SK-N-SH (cell line): ENCODE results near the gene TAOK1. TPM values are rescaled to one million over a fixed set of nuclear protein-coding genes. Genes with fewer than 3 reads are reported as not detected.
A peak's percentile ranks its signal among the peaks of the same experiment; 100 is the strongest.

Experiments
- CTCF ChIA-PET: fragments of 300-600, 350-600 bp; formaldehyde crosslinking; extraction: SDS; loops from one replicate; lab custom pipeline; 2021; lab: Yijun Ruan, JAX
- POLR2A ChIA-PET: fragments of 350-600 bp; sonication (Branson Sonifier 250); formaldehyde crosslinking; extraction: SDS; loops from one replicate; lab custom pipeline; 2020; ENCODE audit warnings: antibody characterized with exemption, inconsistent platforms; lab: Yijun Ruan, JAX
- DNase-seq: peaks from one replicate; pipeline ENCODE4 v3.0.0; 2012
- H2AFZ ChIP-seq: fragments of 200-600 bp; sonication (generic); 2 replicates; pipeline ENCODE4 v1.8.1; 2016; ENCODE audit warnings: antibody characterized with exemption, mild to moderate bottlenecking, low read depth
- H3F3A ChIP-seq: fragments of 200-600 bp; sonication (generic); replicated peaks from 2 replicates; pipeline ENCODE3; 2016; ENCODE audit warnings: antibody characterized with exemption, mild to moderate bottlenecking; ENCODE audit not compliant: insufficient read depth
- H3K27ac ChIP-seq, 2 experiments: fragments of 200-500 bp in 1 of 2; fragments of 200-600 bp in 1 of 2; sonication (Bioruptor generic) in 1 of 2; sonication (generic), shearing (Covaris generic) in 1 of 2; 2 replicates each; pipeline versions ENCODE4 v1.5.1 to v1.6.1; 2014 to 2016; ENCODE audit warnings: low read depth in 2 of 2, inconsistent platforms in 1 of 2, low read length in 1 of 2, mild to moderate bottlenecking in 1 of 2, mixed read lengths in 1 of 2
- H3K27me3 ChIP-seq: fragments of 200-600 bp; sonication (generic), shearing (Covaris generic); 2 replicates; pipeline ENCODE4 v1.6.1; 2016; ENCODE audit warnings: mixed run types; ENCODE audit not compliant: insufficient read depth
- H3K36me3 ChIP-seq, 2 experiments: fragments of 200-500 bp in 1 of 2; fragments of 200-600 bp in 1 of 2; sonication (Bioruptor generic) in 1 of 2; sonication (generic) in 1 of 2; replicated peaks in 1 of 2; 2 replicates each; pipeline versions ENCODE3 to v1.5.1; 2014 to 2016; ENCODE audit warnings: low read length in 1 of 2, mild to moderate bottlenecking in 1 of 2; ENCODE audit not compliant: insufficient read depth in 2 of 2, control insufficient read depth in 1 of 2
- H3K4me1 ChIP-seq, 2 experiments: fragments of 200-500 bp in 1 of 2; fragments of 200-600 bp in 1 of 2; sonication (Bioruptor generic) in 1 of 2; sonication (generic), shearing (Covaris generic) in 1 of 2; 2 replicates each; pipeline versions ENCODE4 v1.5.1 to v1.6.1; 2014 to 2016; ENCODE audit warnings: low read depth in 1 of 2, low read length in 1 of 2, mixed run types in 1 of 2; ENCODE audit not compliant: insufficient read depth in 2 of 2, control insufficient read depth in 1 of 2
- H3K4me2 ChIP-seq: fragments of 200-600 bp; sonication (generic), shearing (Covaris generic); 2 replicates; pipeline ENCODE4 v1.6.1; 2017; ENCODE audit warnings: mixed run types
- H3K4me3 ChIP-seq, 2 experiments: fragments of 200-500 bp in 1 of 2; fragments of 200-600 bp in 1 of 2; sonication (Bioruptor generic) in 1 of 2; sonication (generic), shearing (Covaris generic) in 1 of 2; 2 replicates each; pipeline versions ENCODE4 v1.5.1 to v1.8.1; 2014 to 2016; ENCODE audit warnings: low read depth in 2 of 2, inconsistent platforms in 1 of 2, low read length in 1 of 2, mild to moderate bottlenecking in 1 of 2, mixed read lengths in 1 of 2, moderate library complexity in 1 of 2
- H3K79me2 ChIP-seq: fragments of 200-600 bp; sonication (generic); 2 replicates; pipeline ENCODE4 v1.8.1; 2017; ENCODE audit warnings: mild to moderate bottlenecking; ENCODE audit not compliant: insufficient read depth
- H3K9ac ChIP-seq: fragments of 200-600 bp; sonication (generic); 2 replicates; pipeline ENCODE4 v1.6.1; 2017; ENCODE audit warnings: mixed run types
- H3K9me2 ChIP-seq: fragments of 200-600 bp; sonication (generic); 2 replicates; pipeline ENCODE4 v1.6.1; 2017; ENCODE audit warnings: mixed run types
- H3K9me3 ChIP-seq: fragments of 200-600 bp; sonication (generic); 2 replicates; pipeline ENCODE4 v1.6.1; 2017; ENCODE audit warnings: mixed run types, mild to moderate bottlenecking, moderate library complexity
- H4K20me1 ChIP-seq: fragments of 200-600 bp; sonication (generic); 2 replicates; pipeline ENCODE4 v1.6.1; 2017; ENCODE audit warnings: mild to moderate bottlenecking, mixed run types; ENCODE audit not compliant: insufficient read depth
- CHD2 ChIP-seq: fragments of 150-350 bp; IDR thresholded peaks from 2 replicates; pipeline ENCODE4 v1.6.1; 2018; ENCODE audit warnings: low read length; ENCODE audit not compliant: partially characterized antibody
- ELF1 ChIP-seq: IDR thresholded peaks from 2 replicates; pipeline ENCODE4 v1.4.0; 2012
- EZH2phosphoT487 ChIP-seq: fragments of 200-600 bp; sonication (generic); IDR thresholded peaks from 2 replicates; pipeline ENCODE4 v1.6.1; 2017; ENCODE audit warnings: low read depth, mixed run types, mild to moderate bottlenecking, antibody characterized with exemption, moderate library complexity, borderline replicate concordance
- FOSL2 ChIP-seq: IDR thresholded peaks from 2 replicates; pipeline ENCODE4 v1.4.0; 2012; ENCODE audit warnings: low read depth, mild to moderate bottlenecking, moderate library complexity, borderline replicate concordance
- FOXM1 ChIP-seq: IDR thresholded peaks from 2 replicates; pipeline ENCODE4 v1.4.0; 2012; ENCODE audit warnings: low read depth, mild to moderate bottlenecking
- GABPA ChIP-seq: IDR thresholded peaks from 2 replicates; pipeline ENCODE4 v1.4.0; 2012; ENCODE audit warnings: low read depth, mild to moderate bottlenecking
- GATA2 ChIP-seq: sonication (generic); formaldehyde crosslinking; IDR thresholded peaks from 2 replicates; pipeline ENCODE4 v1.5.0; 2020; ENCODE audit warnings: mild to moderate bottlenecking, missing genetic modification reagents
- JUND ChIP-seq: IDR thresholded peaks from 2 replicates; pipeline ENCODE4 v1.4.0; 2012
- MEF2A ChIP-seq: IDR thresholded peaks from 2 replicates; pipeline ENCODE4 v1.4.0; 2012; ENCODE audit warnings: low read depth, borderline replicate concordance
- MXI1 ChIP-seq: IDR thresholded peaks from 2 replicates; pipeline ENCODE4 v1.6.1; 2012; ENCODE audit warnings: mild to moderate bottlenecking, low read depth, low read length, improper control_type of control experiment
- NFIC ChIP-seq: IDR thresholded peaks from 2 replicates; pipeline ENCODE4 v1.4.0; 2012; ENCODE audit warnings: borderline replicate concordance
- NRF1 ChIP-seq: IDR thresholded peaks from 2 replicates; pipeline ENCODE4 v1.6.1; 2012; ENCODE audit warnings: low read depth, mild to moderate bottlenecking, low read length
- PBX3 ChIP-seq: IDR thresholded peaks from 2 replicates; pipeline ENCODE4; 2012
- POLR2AphosphoS5 ChIP-seq: IDR thresholded peaks from 2 replicates; pipeline ENCODE4 v1.6.1; 2012; ENCODE audit warnings: low read depth, low read length
- RAD21 ChIP-seq: IDR thresholded peaks from 2 replicates; pipeline ENCODE4 v1.6.1; 2012; ENCODE audit warnings: mild to moderate bottlenecking, low read length
- RCOR1 ChIP-seq: fragments of 150-350 bp; IDR thresholded peaks from 2 replicates; pipeline ENCODE4 v1.6.1; 2017; ENCODE audit warnings: antibody characterized with exemption, low read length
- RFX5 ChIP-seq: IDR thresholded peaks from 2 replicates; pipeline ENCODE4 v1.6.1; 2012; ENCODE audit warnings: mild to moderate bottlenecking, improper control_type of control experiment, low read length
- RXRA ChIP-seq: IDR thresholded peaks from 2 replicates; pipeline ENCODE4 v1.4.0; 2012; ENCODE audit warnings: low read depth, mild to moderate bottlenecking, borderline replicate concordance
- SIN3A ChIP-seq: IDR thresholded peaks from 2 replicates; pipeline ENCODE4 v1.6.1; 2012; ENCODE audit warnings: low read depth, mild to moderate bottlenecking, low read length, moderate library complexity, borderline replicate concordance
- SMC3 ChIP-seq: IDR thresholded peaks from 2 replicates; pipeline ENCODE4 v1.6.1; 2012; ENCODE audit warnings: low read depth, low read length, improper control_type of control experiment
- TAF1 ChIP-seq: IDR thresholded peaks from 2 replicates; pipeline ENCODE4 v1.6.1; 2012; ENCODE audit warnings: low read depth, mild to moderate bottlenecking, low read length, moderate library complexity, borderline replicate concordance
- TCF12 ChIP-seq: IDR thresholded peaks from 2 replicates; pipeline ENCODE4 v1.4.0; 2012
- TEAD4 ChIP-seq: IDR thresholded peaks from 2 replicates; pipeline ENCODE4 v1.4.0; 2012; ENCODE audit warnings: mild to moderate bottlenecking, borderline replicate concordance; ENCODE audit not compliant: insufficient read depth
- USF1 ChIP-seq: IDR thresholded peaks from 2 replicates; pipeline ENCODE4 v1.4.0; 2012; ENCODE audit warnings: low read depth, borderline replicate concordance
- YY1 ChIP-seq: IDR thresholded peaks from 2 replicates; pipeline ENCODE4 v1.4.0; 2012; ENCODE audit warnings: low read depth, mild to moderate bottlenecking
- ZBTB33 ChIP-seq: IDR thresholded peaks from 2 replicates; pipeline ENCODE4 v1.4.0; 2012; ENCODE audit warnings: low read depth, borderline replicate concordance
- WGBS: methylation state at CpG from one replicate; pipeline ENCODE4 v1.1.6; 2017; ENCODE audit warnings: low lambda C conversion rate; 5-methylcytosine and 5-hydroxymethylcytosine counted together
- polyA plus RNA-seq, 3 experiments: library from polyadenylated mRNA; depleted of rRNA; stranded (reverse); fragments of >200 nt; gene quantifications; 2 replicates each; pipeline ENCODE4 v1.2.3, GENCODE V29; 2012
- TF ChIP-seq, protein P1 (sequence below): fragments of 150-350 bp; IDR thresholded peaks from 2 replicates; pipeline ENCODE4 v1.6.1; 2017; ENCODE audit warnings: antibody characterized with exemption, low read length, low read depth, borderline replicate concordance
- TF ChIP-seq, protein P2 (sequence below): fragments of 200-600 bp; sonication (generic); IDR thresholded peaks from 2 replicates; pipeline ENCODE4 v1.6.1; 2017; ENCODE audit warnings: antibody characterized with exemption, mild to moderate bottlenecking, moderate library complexity
- TF ChIP-seq, protein P3 (sequence below): IDR thresholded peaks from 2 replicates; pipeline ENCODE4 v1.4.0; 2012; ENCODE audit warnings: low read depth

Gene TAOK1
- polyA plus RNA-seq, 1 of the 3 experiments (the other 2 are of a cell fraction) = 5.9 TPM

DNA sequence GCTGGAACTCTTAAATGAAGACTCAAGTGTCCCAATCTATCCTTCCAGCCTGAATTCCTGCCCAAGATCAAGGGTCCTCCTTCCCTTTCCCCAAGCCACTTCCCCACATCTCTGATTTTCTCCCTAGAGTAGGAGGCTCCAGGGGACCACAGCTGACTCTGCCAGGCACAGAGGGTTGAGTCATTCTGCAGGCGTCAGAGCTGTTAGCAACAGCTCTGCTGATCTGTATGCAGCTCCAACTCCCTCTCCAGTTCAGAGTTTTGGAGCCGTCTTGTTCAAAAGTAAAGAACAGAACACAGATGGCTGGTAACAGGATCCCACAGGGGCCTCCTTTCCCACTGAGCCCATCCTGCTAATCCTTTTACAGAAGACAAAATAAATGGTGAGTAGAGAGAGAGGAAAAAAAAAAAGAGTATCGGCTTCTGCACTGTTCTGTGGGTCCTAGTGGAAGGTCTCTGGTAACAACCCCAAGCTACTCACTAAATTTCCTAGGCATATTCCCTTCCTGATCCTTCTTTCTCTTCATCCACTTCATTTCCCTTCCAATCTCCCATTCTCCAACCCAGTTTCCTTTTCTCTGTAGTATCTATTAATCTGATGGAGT, 13.4 kb upstream of the TAOK1 start:
- H3K9me3 ChIP-seq = no peaks in the 10 kb centered on the region
- WGBS = 29% methylated on average over 3 of the region's 3 CpGs
- H3K4me2 ChIP-seq = peak overlapping the region; percentile 51; the same call in 1 of the 2 replicates
- no peaks in the 10 kb centered on the region for H3K79me2 ChIP-seq
- H3K36me3 ChIP-seq = no peaks in the 10 kb centered on the region
- H2AFZ ChIP-seq = peak overlapping the region; percentile 89
- H3K27ac ChIP-seq = peak overlapping the region in 1 of 2 experiments; percentile 73; a peak in 2 of 4 replicates
- H4K20me1 ChIP-seq = no peaks in the 10 kb centered on the region
- H3K4me3 ChIP-seq = peak overlapping the region in 1 of 2 experiments; percentile 17; a peak in 2 of 4 replicates
- no peaks in the 10 kb centered on the region for H3K9me2 ChIP-seq
- no peaks in the 10 kb centered on the region for H3K27me3 ChIP-seq
- peaks cover 0 to 23% of the 10 kb centered on the region in 2 experiments; a peak in 2 of 4 replicates for H3K4me1 ChIP-seq
- POLR2A ChIA-PET = interaction anchor here (1.1 kb wide), 1 partner anchor 13 kb away, joined by 5 read pairs; the partner anchor contains the start of gene TAOK1
- CTCF ChIA-PET = interaction anchor here (1.0 to 3.5 kb wide), 6 partner anchors 9 to 214 kb away, joined by 3 to 10 read pairs (median 5); no protein-coding TSS in a partner anchor
- peak overlapping the region; percentile 41; the same call in 1 of the 2 replicates for H3K9ac ChIP-seq
- H3F3A ChIP-seq = peaks cover 7% of the 10 kb centered on the region
- DNase-seq = no peak
- TF ChIP-seq RCOR1 (no peak), SMC3 (no peak), EZH2phosphoT487 (no peak), CHD2 (no peak), TAF1 (peak; percentile 26; the same call in 1 of the 2 replicates), MXI1 (no peak), RFX5 (no peak), GATA2 (no peak), NFIC (no peak), ELF1 (no peak), RAD21 (no peak), JUND (peak; percentile 65), RXRA (no peak), NRF1 (no peak), FOSL2 (peak; percentile 78), USF1 (no peak), SIN3A (no peak), YY1 (no peak), FOXM1 (no peak), PBX3 (no peak), TEAD4 (no peak), POLR2AphosphoS5 (no peak), TCF12 (peak; percentile 14; the same call in 1 of the 2 replicates), ZBTB33 (no peak), GABPA (no peak), MEF2A (no peak)
- TF ChIP-seq, protein P1, sequence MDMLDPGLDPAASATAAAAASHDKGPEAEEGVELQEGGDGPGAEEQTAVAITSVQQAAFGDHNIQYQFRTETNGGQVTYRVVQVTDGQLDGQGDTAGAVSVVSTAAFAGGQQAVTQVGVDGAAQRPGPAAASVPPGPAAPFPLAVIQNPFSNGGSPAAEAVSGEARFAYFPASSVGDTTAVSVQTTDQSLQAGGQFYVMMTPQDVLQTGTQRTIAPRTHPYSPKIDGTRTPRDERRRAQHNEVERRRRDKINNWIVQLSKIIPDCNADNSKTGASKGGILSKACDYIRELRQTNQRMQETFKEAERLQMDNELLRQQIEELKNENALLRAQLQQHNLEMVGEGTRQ = no peak
- TF ChIP-seq, protein P2, sequence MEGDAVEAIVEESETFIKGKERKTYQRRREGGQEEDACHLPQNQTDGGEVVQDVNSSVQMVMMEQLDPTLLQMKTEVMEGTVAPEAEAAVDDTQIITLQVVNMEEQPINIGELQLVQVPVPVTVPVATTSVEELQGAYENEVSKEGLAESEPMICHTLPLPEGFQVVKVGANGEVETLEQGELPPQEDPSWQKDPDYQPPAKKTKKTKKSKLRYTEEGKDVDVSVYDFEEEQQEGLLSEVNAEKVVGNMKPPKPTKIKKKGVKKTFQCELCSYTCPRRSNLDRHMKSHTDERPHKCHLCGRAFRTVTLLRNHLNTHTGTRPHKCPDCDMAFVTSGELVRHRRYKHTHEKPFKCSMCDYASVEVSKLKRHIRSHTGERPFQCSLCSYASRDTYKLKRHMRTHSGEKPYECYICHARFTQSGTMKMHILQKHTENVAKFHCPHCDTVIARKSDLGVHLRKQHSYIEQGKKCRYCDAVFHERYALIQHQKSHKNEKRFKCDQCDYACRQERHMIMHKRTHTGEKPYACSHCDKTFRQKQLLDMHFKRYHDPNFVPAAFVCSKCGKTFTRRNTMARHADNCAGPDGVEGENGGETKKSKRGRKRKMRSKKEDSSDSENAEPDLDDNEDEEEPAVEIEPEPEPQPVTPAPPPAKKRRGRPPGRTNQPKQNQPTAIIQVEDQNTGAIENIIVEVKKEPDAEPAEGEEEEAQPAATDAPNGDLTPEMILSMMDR = no peak
- TF ChIP-seq, protein P3, sequence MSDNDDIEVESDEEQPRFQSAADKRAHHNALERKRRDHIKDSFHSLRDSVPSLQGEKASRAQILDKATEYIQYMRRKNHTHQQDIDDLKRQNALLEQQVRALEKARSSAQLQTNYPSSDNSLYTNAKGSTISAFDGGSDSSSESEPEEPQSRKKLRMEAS = no peak
